ENCODE measurements around the gene SEMA4D.

Gene SEMA4D

DNA sequence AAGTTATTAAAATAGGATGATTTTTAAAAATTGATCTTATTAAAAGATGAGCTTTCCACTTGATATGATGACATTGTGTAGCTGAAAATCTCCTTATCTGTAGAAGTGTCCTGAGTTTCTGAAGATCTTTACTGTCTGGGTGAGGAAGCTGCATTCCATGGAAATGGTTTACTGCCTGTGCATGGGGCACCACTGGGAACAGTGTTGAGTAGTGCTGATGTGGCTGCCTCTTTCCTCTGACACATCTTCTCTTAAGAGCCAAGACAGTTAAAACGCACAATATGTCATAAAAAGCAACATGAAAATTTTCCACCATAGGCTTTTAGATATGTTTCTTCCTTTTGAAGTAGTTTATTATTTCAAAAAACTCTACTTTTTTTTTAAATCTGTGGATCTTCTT lies 155.0 kb downstream of the SEMA4D start:
- no peak for DNase-seq

DNA sequence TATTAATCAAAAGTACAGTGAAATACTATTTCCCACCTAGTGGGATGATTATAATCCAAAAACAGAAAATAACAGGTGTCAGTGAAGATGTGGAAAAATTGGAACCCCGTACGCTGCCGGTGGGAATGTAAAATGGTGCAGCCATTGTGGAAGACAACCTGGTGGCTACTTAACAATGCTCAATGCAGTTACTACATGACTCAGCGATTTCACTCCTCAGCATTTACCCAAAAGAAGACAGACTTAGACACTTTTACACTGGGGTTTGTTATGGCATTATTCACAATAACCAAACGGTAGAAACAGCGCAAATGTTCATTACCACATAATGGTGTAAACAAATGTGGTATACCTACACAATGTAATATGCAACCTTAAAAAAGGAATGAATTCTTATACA lies 155.7 kb downstream of the SEMA4D start:
- no peak for DNase-seq

DNA sequence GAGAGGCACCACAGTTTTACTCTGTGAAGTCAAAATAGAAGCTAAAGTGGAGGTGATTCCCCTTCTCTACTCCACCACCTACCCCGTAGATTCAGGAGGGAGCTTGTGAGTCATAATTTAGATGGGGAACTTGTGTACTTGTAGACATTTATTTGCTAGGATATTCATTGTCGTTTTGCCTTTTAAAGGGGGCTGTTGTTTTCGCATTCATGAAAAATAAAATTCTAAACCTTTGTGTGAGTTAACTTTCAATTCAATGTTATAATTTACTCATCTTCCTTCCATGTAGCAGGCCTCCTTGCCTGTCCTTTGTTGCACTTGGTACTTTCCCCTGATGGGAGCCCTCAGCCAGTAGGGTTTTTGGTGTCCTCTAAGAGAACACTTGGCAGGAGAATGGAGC lies 157.6 kb downstream of the SEMA4D start:
- DNase-seq = no peak

DNA sequence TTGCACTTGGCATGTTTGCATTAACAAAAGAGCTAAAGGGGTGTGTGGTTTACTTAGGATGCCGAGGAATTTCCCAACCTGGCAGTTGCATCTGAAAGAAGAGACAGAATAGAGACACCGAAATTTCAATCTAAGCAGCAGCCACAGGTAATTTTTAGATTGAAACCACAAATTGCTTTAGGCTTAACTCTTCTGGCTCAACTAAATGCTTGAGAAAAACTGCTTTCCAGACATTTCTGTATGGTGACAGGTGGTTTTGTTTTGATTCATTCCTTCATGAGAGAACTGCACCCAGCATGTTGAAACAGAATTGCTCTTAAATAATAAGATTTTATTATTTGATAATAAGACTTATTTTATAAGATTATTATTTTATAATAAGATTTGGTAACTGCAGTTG lies 158.1 kb downstream of the SEMA4D start:
- DNase-seq = no peak

DNA sequence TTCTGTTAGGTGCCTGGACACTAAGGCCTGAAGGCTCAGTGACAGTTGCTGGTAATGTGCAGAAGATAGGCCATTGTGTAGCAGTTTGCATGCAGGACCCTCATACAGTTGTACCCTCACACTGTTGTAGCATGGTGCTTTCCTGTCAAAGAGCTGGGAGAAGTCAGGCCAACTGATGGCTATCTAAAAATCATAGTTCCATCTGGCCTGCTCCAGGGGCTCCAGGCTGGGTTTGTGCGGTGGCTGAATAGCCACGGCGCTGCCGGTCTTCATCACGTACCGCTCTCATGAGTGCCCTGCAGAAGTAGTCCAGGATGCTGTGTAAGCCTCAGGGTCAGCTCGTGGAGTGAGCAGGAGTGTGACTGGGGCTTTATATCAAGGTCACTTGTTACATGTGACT lies 167.4 kb downstream of the SEMA4D start:
- no peak for DNase-seq

DNA sequence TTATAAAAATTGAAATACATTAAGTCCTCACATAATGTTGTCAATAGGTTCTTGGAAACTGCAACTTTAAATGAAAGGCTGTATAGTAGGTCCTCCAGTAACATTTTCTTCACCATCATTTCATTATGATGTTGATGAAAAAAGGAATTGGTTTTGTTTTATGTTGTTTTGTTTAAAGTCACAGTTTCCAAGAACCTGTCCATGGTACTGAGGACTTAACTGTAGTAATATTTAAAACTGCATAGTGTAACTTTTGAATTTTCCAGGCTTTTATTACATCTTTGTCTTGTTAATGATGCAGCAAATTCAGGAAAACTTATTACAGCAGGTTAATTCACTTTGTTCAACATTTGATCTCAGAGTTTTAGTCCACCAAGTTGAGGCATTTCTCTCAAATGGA lies 168.0 kb downstream of the SEMA4D start:
- DNase-seq = no peak

DNA sequence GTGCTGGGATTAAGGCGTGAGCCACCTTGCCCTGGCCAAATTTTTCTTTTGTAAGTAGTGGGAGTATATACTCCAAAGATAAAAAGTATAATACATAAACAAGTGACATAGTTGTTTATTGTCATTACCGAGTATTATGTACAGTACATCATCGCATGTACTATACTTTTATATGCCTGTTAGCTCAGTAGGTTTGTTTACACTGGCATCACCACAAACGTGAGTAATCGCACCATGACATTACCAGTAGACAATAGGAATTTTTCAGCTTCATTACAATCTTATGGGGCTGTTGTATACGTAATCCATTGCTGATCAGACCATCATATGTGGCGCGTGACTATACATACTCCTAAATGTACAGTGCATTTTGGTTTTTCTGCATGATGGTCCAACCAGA lies 169.8 kb downstream of the SEMA4D start:
- no peak for DNase-seq

DNA sequence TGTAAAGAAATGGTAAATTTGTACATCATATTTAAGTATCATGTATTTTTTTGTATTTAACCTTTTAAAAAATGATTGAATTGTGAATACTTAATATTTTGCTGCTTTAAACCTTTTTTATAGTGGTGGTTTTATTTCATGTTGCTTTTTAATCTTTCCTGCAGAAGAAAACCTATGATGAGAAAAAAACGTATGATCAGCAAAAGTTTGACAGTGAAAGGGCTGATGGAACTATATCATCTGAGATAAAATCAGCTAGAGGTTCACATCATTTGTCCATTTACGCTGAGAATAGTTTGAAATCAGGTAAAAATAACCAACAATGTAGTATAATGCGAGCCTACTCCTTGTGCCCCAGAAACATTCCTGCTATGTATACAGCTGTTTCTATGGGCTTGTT lies 172.2 kb downstream of the SEMA4D start:
- DNase-seq = no peak

DNA sequence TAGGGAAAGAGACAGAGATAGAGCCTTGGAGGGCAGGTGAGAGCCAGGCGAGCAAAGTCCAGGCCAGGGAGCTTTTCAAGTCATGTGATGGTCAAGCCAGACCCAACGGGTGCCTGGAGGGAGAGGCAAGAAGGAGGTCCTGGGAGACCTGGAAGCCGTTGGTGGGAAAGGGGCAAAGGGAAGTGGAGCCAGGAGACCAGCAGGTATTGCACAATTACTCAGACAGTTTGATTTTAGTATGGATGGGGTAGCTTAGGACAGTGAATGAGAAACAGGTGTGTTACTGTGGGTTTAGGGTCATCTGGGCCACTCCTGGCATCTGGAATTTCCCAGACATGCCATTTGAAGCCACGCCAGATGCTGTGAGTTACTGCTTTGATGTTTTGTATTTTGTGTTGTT lies 174.5 kb downstream of the SEMA4D start:
- DNase-seq = no peak

DNA sequence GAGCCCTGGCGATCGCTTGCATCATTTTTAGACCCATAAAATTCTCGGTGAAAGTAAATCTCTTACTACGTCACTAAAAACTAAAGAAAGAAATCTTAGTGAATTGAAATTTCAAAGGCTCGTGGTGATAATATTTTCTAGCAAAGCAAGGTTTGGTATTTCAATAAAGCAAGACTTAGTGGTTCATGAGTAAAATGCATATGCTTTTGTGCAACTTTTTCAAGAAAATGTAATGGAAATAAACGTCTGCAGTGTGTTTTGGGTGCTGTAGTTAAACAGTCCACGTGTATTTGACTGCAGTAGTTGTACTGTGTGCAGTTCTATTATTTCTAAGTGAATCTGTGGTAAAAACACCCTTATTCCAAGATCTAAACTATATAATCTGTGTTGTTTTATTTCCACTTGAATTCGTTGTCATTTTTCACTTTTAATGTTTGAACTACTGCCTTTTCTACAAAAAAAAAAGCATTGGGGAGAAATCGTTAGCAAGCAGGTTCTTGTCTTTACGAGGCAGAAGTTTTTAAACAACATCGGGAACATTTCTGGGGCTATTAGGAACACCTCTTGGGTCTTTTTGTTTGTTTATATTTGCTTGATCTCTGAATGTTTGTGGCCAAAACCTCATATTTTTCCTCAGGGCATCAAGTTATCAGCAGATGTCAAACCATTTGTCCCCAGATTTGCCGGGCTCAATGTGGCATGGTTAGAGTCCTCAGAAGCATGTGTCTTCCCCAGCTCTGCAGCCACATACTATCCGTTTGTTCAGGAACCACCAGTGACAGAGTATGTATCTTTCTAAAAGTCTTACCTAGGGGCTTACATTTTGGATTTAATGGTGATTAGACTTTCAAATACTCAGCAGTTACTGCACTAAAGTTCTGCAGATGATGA lies 178.7 kb downstream of the SEMA4D start:
- no peak for DNase-seq

DNA sequence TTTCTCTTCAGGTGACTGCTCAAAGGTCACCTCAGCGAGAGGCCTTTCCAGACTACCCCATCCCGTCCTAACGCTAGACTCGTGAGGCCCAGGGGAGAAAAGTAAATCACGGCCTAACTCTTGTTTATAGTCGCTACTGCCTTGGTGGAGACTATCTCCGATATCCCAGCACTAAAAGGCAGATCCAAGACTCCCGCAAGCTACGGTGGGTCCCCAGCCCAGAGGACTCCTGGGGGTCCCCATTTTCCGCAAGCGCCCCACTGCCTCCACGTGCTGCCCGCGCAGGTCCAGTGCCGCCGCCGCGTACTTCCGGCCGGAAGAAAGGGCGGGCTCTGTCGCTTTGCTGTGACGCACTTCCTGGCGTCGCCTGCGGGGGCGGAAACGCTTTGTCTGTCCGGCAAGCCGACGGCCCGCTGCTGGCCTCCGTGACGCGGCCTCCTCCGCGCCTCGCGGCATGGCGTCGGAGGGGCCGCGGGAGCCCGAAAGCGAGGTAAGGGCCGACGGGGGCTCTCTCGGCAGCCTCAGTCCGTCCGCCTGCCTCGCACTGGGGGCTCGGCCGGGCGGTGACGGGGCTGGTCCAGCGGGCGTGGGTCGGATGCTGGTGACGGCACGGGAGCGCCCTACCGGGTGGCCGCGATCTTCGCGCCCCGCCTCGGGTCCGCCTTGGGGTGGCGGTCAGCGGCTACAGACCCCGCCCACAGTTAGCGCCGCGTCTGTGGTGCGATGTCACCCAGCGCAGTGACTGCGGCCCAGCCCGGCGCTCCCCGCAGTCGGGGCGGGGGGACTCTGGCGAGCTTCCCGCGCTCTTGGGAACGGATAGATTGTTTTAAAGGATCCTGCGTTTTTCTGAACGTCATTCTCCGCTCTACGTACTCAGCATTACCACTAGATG lies 179.5 kb downstream of the SEMA4D start, which contains the start of gene SECISBP2:
SECISBP2 (plus strand) TSS at position 378 of the 892 bp plus-strand sequence; CDS start at position 455, 77 bp downstream.
- DNase-seq = peak; percentile 92

DNA sequence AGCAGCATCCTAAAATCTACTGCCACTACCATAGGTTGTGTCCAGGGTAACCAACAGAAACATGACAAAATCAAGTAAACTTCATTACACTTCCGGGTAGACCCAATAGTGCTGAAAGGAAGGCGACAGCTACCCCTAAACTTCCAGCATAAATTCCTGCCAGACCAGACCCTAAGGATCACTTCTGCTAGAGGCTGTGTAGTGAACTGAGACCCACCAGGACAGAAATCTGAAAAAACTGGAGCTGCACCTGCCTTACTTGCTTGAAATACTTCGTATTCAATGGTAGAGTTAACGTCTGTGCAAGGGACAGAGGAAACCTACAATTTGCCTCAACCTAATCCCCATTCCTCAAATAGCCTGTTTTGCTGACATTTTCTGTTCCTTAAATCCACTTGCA lies 180.6 kb downstream of the SEMA4D start:
- no peak for DNase-seq

DNA sequence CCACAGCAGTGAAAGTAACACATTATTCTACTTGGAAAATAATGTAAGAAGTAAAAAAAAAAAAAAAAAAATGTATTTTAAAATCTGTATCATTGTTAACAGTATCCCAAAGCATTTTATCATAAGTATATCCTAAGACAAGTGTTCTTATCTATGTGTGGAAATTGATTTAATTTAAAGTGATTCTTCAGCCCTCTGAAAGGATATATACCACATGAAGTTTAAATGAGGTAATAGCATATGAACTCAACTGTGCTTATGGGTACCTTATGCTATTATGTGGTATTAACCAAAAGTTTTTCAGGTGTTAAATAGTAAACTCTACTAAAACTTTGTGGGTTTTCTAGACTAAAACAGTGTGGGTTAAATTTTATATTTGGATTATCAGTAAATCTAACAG lies 182.4 kb downstream of the SEMA4D start:
- no peak for DNase-seq

DNA sequence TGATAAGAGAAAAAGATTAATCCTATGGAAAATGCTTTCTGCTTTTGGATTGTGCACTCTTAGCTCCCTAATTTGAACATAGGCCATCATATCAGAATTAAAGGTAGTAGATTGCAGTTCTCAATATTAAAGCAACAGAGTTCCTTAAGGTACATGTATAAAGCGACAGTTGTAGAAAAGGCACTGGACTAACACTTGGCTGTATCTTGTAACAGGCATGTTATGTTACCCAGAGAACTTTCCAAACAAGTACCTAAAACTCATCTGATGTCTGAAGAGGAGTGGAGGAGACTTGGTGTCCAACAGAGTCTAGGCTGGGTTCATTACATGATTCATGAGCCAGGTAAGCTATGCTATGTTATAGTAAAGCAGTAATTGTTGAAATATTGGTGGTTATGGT lies 183.0 kb downstream of the SEMA4D start:
- no peak for DNase-seq

DNA sequence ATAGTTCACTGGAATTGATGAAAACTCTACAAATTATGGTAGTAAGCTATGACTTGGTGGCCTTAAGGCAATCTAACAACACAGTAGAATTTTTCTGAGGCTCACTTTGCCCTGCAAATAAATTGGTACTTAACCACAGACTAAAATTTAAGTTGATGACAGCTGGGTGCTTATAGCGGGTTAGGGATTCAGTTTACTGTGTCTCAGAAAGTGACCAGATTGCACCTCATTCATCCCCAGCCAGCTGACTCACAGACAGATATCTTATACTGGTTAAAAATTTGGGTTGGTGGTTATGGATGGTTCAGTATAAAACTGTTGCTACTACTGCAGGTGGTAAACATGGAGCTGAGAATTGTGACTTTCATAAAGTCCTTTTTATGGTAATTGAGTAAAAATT lies 184.1 kb downstream of the SEMA4D start:
- no peak for DNase-seq

DNA sequence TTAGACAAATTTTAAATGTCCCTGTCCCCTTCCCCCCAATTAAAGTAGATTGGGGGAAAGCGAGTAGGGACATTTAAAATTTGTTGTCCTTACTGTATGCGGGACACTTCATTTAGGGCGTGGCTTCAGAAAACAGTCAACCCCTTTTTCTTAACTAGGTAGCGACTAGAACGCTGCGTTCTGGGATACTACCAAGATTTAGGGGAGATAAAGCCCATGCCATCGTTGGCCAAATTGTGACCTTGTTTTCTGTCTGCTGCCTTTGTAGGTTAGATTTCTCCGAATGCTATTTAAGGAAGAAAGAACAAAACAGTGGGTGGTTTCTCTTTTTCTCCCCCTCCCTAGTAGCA lies 185.7 kb downstream of the SEMA4D start:
- DNase-seq = no peak

DNA sequence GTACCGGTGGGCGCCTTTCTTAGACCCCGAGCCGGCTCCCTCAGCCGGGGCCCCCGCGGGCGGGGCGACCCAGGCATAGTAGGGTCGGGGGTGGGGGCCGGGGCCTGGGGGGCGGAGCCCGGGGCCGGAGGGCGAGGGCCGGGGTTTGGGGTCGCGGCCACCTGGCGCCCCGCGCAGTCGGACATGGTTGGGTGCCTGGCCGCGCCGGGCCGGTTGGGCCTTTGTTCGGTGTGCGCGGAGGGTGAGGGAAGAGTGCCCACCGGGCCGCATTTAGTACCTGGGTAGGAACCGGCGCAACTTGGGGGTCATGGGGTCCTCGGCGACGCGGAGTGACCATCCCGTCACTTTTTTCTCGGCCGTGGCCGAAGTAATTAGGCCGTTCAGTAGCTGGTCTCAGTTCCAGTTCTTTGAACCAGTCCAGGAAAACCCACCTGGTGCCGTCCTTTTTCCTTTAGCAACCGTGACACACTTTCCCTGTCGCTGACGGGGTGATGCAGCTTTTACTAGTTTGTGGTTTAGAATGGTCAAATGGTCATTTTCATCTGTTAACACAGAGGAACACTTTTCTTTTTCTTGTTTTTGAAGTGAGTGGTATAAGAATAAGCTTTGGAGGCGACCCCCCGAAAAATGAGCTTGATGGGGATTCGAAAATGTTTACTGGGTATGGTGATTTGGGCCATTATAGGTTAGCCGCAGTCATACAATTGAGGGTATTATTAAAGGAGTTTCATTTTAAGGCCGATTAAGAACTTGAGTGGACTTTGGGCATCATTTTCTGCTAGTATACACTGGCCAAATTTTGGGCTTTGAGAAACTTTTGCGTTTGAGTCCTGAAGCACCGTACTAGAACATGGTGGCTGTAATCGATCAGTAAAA lies 186.3 kb downstream of the SEMA4D start:
- DNase-seq = no peak
